Neural cell (in vitro differentiated cells): ENCODE results near the gene RILPL1. TPM values are rescaled to one million over a fixed set of nuclear protein-coding genes. Genes with fewer than 3 reads are reported as not detected.

ENCODE experiments used
- H2AFZ ChIP-seq: fragments of 200-600, 300-800 bp; sonication (generic), shearing (Covaris generic); 2 replicates; pipeline ENCODE4 v1.6.0; 2014; ENCODE audit warnings: low read depth, mild to moderate bottlenecking, antibody characterized with exemption, low read length, moderate library complexity
- H3F3A ChIP-seq: fragments of 200-600 bp; shearing (Covaris generic); 2 replicates; pipeline ENCODE4 v1.6.1; 2016; ENCODE audit warnings: mild to moderate bottlenecking, moderate library complexity, mixed read lengths, antibody characterized with exemption, low read length; ENCODE audit not compliant: insufficient read depth, poor library complexity, severe bottlenecking
- H3K27ac ChIP-seq: fragments of 200-600, 300-800 bp; sonication (generic), shearing (Covaris generic); 2 replicates; pipeline ENCODE4 v1.5.1; 2014; ENCODE audit warnings: mild to moderate bottlenecking, low read length, moderate library complexity
- H3K27me3 ChIP-seq: fragments of 300-800, 200-600 bp; sonication (generic), shearing (Covaris generic); 2 replicates; pipeline ENCODE4 v1.6.0; 2014; ENCODE audit warnings: mild to moderate bottlenecking, low read depth, low read length, moderate library complexity; ENCODE audit not compliant: insufficient read depth
- H3K36me3 ChIP-seq: fragments of 300-800, 200-600 bp; sonication (generic), shearing (Covaris generic); 2 replicates; pipeline ENCODE4 v1.5.1; 2014; ENCODE audit warnings: mild to moderate bottlenecking, antibody characterized with exemption, low read length, moderate library complexity; ENCODE audit not compliant: insufficient read depth
- H3K4me2 ChIP-seq: fragments of 300-800, 200-600 bp; sonication (generic), shearing (Covaris generic); 2 replicates; pipeline ENCODE4 v1.6.0; 2014; ENCODE audit warnings: mild to moderate bottlenecking, low read length
- H3K4me3 ChIP-seq: fragments of 300-800, 200-600 bp; sonication (generic), shearing (Covaris generic); 2 replicates; pipeline ENCODE4 v1.5.1; 2014; ENCODE audit warnings: mild to moderate bottlenecking, low read length, moderate library complexity
- H3K79me2 ChIP-seq: fragments of 200-600 bp; shearing (Covaris generic); replicated peaks from 2 replicates; pipeline ENCODE4 v1.6.0; 2014; ENCODE audit warnings: mild to moderate bottlenecking, low read length, moderate library complexity; ENCODE audit not compliant: insufficient read depth
- H3K9ac ChIP-seq: fragments of 300-800, 200-600 bp; sonication (generic), shearing (Covaris generic); 2 replicates; pipeline ENCODE4 v1.6.1; 2016; ENCODE audit warnings: mild to moderate bottlenecking, low read length, mixed read lengths
- H3K9me2 ChIP-seq: fragments of 200-600 bp; shearing (Covaris generic); 2 replicates; pipeline ENCODE4 v1.6.1; 2016; ENCODE audit warnings: mild to moderate bottlenecking, low read length, mixed read lengths; ENCODE audit not compliant: insufficient read depth
- H3K9me3 ChIP-seq: fragments of 200-600, 300-800 bp; sonication (generic), shearing (Covaris generic); 2 replicates; pipeline ENCODE4 v1.6.1; 2016; ENCODE audit warnings: mild to moderate bottlenecking, mixed run types, low read length, moderate library complexity, mixed read lengths
- H4K20me1 ChIP-seq: fragments of 200-600 bp; shearing (Covaris generic); 2 replicates; pipeline ENCODE4 v1.6.1; 2016; ENCODE audit warnings: mild to moderate bottlenecking, mixed run types; ENCODE audit not compliant: insufficient read depth
- EP300 ChIP-seq: fragments of 450-650 bp; conservative IDR thresholded peaks from 2 replicates; pipeline ENCODE4 v1.6.1; 2014; ENCODE audit warnings: antibody characterized with exemption, mild to moderate bottlenecking, moderate library complexity; ENCODE audit not compliant: poor library complexity, severe bottlenecking
- EZH2 ChIP-seq: fragments of 200-600, 300-800 bp; shearing (Covaris generic), sonication (generic); IDR thresholded peaks from 2 replicates; pipeline ENCODE4 v1.6.1; 2014; ENCODE audit warnings: antibody characterized with exemption, low read length, borderline replicate concordance, mild to moderate bottlenecking; ENCODE audit not compliant: insufficient read depth, poor library complexity, severe bottlenecking
- MXI1 ChIP-seq: fragments of 450-650 bp; conservative IDR thresholded peaks from 2 replicates; pipeline ENCODE4 v1.6.1; 2014; ENCODE audit warnings: antibody characterized with exemption, mild to moderate bottlenecking; ENCODE audit not compliant: poor library complexity, severe bottlenecking
- POLR2AphosphoS5 ChIP-seq: IDR thresholded peaks from 2 replicates; pipeline ENCODE4 v1.6.1; 2012
- RAD21 ChIP-seq: fragments of 450-650 bp; conservative IDR thresholded peaks from 2 replicates; pipeline ENCODE4 v1.6.1; 2014; ENCODE audit warnings: antibody characterized with exemption, mild to moderate bottlenecking, moderate library complexity
- REST ChIP-seq: IDR thresholded peaks from 2 replicates; pipeline ENCODE4 v1.6.1; 2012; ENCODE audit warnings: borderline replicate concordance
- SMC3 ChIP-seq: fragments of 450-650 bp; conservative IDR thresholded peaks from 2 replicates; pipeline ENCODE4 v1.6.1; 2014; ENCODE audit warnings: antibody characterized with exemption, mild to moderate bottlenecking, moderate library complexity; ENCODE audit not compliant: poor library complexity
- TAF1 ChIP-seq: IDR thresholded peaks from 2 replicates; pipeline ENCODE4 v1.6.1; 2012; ENCODE audit warnings: low read depth
- polyA plus RNA-seq: library from polyadenylated mRNA; depleted of rRNA; stranded (reverse); fragments of >200 nt; gene quantifications from 2 replicates; pipeline ENCODE4 v1.2.3, GENCODE V29; 2014
- TF ChIP-seq, protein P1 (sequence below): fragments of 450-650 bp; IDR thresholded peaks from 2 replicates; pipeline ENCODE4 v1.5.1; 2014; ENCODE audit warnings: antibody characterized with exemption, mild to moderate bottlenecking, moderate library complexity; ENCODE audit not compliant: poor library complexity, severe bottlenecking

The RILPL1 gene
- polyA plus RNA-seq, 1 donor from 2014 or later, result 1.4 TPM

DNA sequence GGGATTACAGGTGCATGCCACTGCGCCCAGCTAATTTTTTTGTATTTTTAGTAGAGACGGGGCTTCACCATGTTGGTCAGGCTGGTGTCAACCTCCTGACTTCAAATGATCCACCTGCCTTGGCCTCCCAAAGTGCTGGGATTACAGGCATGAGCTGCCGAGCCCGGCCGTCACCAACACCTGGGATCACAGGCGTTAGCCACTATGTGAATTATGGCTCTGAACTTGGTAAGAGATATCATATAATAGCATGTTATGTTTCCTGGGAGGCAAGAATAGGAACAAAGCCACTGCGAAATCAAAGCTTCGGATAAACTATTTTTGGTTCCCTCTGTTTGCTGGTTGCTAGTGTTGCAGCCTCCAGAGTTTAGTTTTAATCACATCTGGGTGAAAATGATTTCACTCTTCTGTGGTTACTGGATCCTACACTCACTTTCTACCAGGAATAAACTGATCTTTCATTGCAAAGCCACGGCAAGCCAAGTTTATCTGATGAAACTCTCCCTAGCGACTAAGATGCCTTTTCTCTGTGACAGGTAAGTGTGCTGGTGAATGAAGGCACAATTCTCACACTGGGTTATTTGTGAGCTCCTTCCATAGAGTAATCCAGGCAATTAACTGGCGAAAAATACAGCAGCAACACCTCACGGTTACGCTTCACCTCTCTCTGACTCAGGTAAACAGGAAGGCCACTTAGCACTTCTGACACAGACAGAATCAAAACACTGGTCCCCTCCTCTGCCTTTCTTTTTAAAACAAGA lies 58.9 kb downstream of the RILPL1 start:
- H3K36me3 ChIP-seq, result peaks cover 9% of the 10 kb centered on the region
- no peaks in the 10 kb centered on the region for H3K9me2 ChIP-seq
- no peak overlapping the region for H3K4me3 ChIP-seq
- H3K4me2 ChIP-seq, result no peak overlapping the region
- TF ChIP-seq, protein P1, sequence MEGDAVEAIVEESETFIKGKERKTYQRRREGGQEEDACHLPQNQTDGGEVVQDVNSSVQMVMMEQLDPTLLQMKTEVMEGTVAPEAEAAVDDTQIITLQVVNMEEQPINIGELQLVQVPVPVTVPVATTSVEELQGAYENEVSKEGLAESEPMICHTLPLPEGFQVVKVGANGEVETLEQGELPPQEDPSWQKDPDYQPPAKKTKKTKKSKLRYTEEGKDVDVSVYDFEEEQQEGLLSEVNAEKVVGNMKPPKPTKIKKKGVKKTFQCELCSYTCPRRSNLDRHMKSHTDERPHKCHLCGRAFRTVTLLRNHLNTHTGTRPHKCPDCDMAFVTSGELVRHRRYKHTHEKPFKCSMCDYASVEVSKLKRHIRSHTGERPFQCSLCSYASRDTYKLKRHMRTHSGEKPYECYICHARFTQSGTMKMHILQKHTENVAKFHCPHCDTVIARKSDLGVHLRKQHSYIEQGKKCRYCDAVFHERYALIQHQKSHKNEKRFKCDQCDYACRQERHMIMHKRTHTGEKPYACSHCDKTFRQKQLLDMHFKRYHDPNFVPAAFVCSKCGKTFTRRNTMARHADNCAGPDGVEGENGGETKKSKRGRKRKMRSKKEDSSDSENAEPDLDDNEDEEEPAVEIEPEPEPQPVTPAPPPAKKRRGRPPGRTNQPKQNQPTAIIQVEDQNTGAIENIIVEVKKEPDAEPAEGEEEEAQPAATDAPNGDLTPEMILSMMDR, result no peak
- TF ChIP-seq POLR2AphosphoS5 (no peak), RAD21 (no peak), MXI1 (no peak), SMC3 (no peak), REST (no peak), EZH2 (no peak), EP300 (no peak), TAF1 (no peak)
- no peaks in the 10 kb centered on the region for H3K27me3 ChIP-seq
- no peaks in the 10 kb centered on the region for H3F3A ChIP-seq
- no peaks in the 10 kb centered on the region for H3K9me3 ChIP-seq
- H2AFZ ChIP-seq, result no peak overlapping the region
- no peak overlapping the region for H3K9ac ChIP-seq
- no peaks in the 10 kb centered on the region for H4K20me1 ChIP-seq
- H3K27ac ChIP-seq, result no peak overlapping the region
- H3K79me2 ChIP-seq, result no peaks in the 10 kb centered on the region

DNA sequence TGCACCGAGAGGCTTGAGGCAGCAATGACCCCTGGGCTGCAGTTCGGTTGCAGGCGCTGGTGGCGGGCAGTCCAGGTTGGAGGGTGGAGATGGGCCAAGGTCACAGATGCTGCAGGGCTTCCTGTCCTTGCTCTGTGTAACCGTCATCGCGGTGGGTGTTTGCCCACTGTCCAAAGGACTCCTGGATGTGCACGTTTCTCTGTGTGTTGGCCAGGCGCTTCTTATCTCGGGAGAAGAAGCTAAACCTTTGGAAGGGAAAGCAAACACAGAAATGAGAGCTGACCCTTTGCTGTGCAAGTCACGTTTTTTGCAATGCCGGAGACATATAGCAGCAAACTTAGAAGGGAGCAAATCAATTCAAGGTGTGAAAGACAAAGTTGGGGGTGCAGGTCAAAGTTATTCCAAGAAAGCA lies 61.1 kb downstream of the RILPL1 start:
- Histone ChIP-seq H3K27ac (no peak overlapping the region), H3F3A (no peaks in the 10 kb centered on the region), H3K9me2 (no peaks in the 10 kb centered on the region), H3K36me3 (peaks cover 9% of the 10 kb centered on the region), H3K9ac (no peak overlapping the region), H3K4me3 (no peak overlapping the region), H2AFZ (no peak overlapping the region), H4K20me1 (no peaks in the 10 kb centered on the region), H3K79me2 (no peaks in the 10 kb centered on the region), H3K4me2 (no peak overlapping the region), H3K27me3 (no peaks in the 10 kb centered on the region), H3K9me3 (no peaks in the 10 kb centered on the region)
- TF ChIP-seq, protein P1, result no peak
- no peak for TF ChIP-seq MXI1
- TF ChIP-seq EZH2, result no peak
- TF ChIP-seq POLR2AphosphoS5, result no peak
- no peak for TF ChIP-seq REST
- TF ChIP-seq SMC3, result no peak
- TF ChIP-seq TAF1, result no peak
- no peak for TF ChIP-seq RAD21
- TF ChIP-seq EP300, result no peak
